Ishikawa (cell line): Measurements from ENCODE around the gene FOS.

Experiments used
- CEBPB ChIP-seq: IDR thresholded peaks from 2 replicates; pipeline ENCODE4 v1.6.1; 2012
- CREB1 ChIP-seq: IDR thresholded peaks from 2 replicates; pipeline ENCODE4 v1.6.1; 2012; ENCODE audit warnings: low read depth
- EP300 ChIP-seq: IDR thresholded peaks from 2 replicates; pipeline ENCODE4 v1.6.1; 2012; ENCODE audit warnings: borderline replicate concordance
- MAX ChIP-seq: IDR thresholded peaks from 2 replicates; pipeline ENCODE4 v1.6.1; 2012
- NFIC ChIP-seq: IDR thresholded peaks from 2 replicates; pipeline ENCODE4 v1.6.1; 2012
- RAD21 ChIP-seq: IDR thresholded peaks from 2 replicates; pipeline ENCODE4 v1.6.1; 2012; ENCODE audit warnings: low read depth
- REST ChIP-seq: IDR thresholded peaks from 2 replicates; pipeline ENCODE4 v1.6.1; 2012; ENCODE audit warnings: low read depth, mild to moderate bottlenecking
- TAF1 ChIP-seq: IDR thresholded peaks from 2 replicates; pipeline ENCODE4 v1.6.1; 2012; ENCODE audit warnings: low read depth, mild to moderate bottlenecking
- TCF12 ChIP-seq: IDR thresholded peaks from 2 replicates; pipeline ENCODE4 v1.6.1; 2012; ENCODE audit warnings: low read depth
- YY1 ChIP-seq: IDR thresholded peaks from 2 replicates; pipeline ENCODE4 v1.6.1; 2012; ENCODE audit warnings: low read depth
- ZBTB7A ChIP-seq: IDR thresholded peaks from 2 replicates; pipeline ENCODE4 v1.6.1; 2012; ENCODE audit warnings: low read depth

DNA sequence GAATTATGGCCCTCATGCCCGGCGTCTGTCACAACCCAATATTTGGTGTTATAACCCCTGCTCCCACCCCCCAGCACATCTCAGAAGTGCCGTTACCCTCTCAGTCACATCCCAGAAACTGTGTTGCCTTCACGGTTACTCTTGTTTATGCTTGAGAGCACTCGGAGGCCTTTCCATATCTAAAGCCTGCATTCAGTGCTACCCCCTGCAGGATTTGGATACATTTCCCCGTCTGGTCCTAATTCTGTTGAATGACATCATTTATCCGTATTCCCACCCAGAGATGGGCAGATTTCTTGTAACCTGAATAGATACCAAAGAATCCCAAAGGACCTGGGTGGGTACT lies 19.1 kb upstream of the FOS start:
- TF ChIP-seq CEBPB (no peak), CREB1 (no peak), RAD21 (no peak), MAX (no peak), YY1 (no peak), EP300 (no peak), TAF1 (no peak), ZBTB7A (no peak), REST (no peak), TCF12 (no peak), NFIC (no peak)
